Stimulated activated CD4-positive, alpha-beta T cell treated with anti-CD3 and anti-CD28 coated beads, Interleukin-12 subunit alpha, Interleukin-12 subunit beta, amount 100 ng/mL, for 4 hours (primary cell): ENCODE measurements around the gene TMEM39B.
"Not testable (repeated sequence)": the region's sequence is repeated elsewhere in the genome, so short reads cannot be mapped to it uniquely, and the experiment has no call there.

ENCODE experiments used
- DNase-seq: peaks from one replicate; pipeline ENCODE4 v3.0.0-alpha.2; 2020

The TMEM39B gene

DNA sequence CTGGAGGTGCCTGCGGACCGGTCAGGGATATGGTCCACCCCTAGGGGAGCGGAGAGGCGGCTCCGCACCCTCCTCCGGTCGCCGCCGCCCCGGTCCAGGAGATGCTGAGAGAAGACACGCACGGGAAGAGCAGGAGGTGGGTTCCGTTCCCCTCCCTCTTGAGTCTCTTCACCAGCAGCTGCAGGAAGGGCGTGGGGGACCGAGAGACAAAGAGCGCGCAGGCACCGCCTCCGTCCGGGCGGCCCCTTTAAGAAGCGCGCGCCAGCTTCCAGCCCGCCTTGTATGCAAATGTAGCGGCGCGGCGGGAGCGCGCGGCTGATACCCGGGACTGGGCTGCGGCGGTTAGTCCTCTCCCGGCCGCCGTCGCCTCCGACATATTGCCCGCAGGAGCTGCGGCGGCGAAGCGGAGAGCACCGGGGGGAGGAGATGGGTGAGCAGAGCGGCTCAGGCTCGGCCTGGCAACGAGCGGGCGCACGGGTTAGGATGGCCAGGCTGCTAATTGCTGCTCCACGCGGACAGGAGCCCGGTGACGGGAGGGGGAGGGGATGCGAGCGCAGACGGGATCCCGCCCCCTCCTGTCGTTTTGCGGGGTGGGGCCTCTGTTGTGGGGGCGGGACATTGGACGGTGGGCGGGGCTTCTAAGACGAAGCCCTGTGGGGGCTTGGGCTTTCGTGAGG lies at the start of gene TMEM39B:
Gene TMEM39B (plus strand): TSS at position 318 of the 677 bp plus-strand sequence. CDS start 109 bp downstream, at position 427.
- DNase-seq = peak; percentile 88

DNA sequence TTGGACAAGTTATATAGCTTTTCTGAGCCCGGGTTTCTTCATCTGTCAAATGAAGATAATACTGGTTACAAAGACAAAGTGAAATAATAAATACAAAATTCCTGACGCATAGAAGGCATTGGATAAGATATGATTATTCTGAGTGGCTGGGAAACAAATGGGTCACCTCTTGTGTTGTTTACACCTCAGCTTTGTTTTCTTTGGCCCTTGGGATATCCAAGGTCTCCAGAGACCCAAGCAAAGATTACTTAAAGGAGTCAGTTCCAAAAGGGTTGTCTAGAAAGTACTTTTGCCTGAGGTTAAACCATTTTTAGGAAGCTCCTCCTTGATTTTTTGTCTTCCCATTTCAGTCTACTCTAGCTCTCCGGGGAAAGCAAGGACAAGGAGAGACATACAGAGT lies 49.4 kb upstream of the TMEM39B start:
- DNase-seq = no peak

DNA sequence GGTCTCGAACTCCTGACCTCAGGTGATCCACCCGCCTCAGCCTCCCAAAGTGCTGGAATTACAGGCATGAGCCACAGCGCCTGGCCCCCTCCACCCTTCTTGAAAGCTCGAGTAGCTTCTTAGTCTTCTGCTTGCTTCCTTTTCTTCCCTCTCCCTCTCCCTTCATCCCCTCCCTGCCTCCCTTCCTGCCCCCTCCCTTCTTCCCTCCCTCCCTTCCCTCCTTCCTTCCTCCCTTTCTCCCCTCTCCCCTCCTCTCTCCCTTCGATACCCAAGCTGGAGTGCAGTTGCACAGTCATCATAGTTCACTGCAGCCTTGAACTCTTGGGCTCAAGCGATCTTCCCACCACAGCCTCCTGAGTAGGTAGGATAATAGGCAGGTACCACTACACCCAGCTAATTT lies 47.2 kb upstream of the TMEM39B start:
- no peak for DNase-seq

DNA sequence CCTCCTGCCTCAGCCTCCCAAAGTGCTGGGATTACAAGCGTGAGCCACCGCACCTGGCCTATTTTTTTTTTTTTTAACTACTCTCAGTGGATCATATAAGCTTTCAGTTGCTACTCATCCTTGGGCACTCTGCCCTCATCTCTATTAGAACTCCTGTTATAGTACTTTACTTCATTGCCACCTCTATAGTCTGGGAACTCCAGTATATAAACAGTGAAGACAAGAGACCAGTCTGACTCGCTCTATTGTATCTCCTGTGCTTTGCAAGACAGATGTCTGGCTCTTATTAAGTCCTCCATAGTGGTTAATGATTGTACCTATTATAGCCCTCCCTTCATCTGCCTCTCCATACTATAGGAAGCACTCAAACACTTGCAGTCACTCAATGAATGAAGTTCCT lies 44.0 kb upstream of the TMEM39B start:
- no peak for DNase-seq

DNA sequence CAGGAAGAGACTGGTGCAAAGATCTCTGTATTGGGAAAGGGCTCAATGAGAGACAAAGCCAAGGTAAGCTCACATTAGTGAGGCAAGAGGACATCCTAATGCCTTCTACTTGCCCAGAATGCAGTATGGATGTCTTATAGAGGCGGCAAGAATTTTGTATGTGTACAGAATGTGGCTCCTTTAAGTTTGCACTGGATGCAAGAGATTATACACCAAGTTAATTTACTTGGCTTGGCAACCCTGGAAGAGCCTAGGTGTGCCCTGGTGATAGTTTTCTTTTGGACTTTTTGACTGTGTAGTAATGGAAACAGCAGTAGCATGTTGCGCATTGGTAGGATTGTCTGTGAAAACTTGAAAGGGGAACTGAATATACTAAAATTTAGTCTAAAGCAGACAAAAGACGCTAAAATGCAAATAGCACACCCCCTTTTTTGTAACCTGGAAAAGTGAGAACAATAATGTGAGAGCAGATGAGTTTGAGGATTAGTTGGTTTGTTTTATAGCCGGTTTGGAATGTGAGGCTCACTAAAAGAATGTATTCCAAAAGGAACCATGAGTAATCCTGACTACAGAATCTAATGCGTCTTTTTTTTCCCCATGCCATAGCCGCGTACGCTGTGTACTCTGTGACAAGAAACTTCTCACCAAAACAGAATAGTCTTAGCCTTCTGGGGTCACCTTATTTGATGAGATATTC lies 41.0 kb upstream of the TMEM39B start:
- DNase-seq = no peak

DNA sequence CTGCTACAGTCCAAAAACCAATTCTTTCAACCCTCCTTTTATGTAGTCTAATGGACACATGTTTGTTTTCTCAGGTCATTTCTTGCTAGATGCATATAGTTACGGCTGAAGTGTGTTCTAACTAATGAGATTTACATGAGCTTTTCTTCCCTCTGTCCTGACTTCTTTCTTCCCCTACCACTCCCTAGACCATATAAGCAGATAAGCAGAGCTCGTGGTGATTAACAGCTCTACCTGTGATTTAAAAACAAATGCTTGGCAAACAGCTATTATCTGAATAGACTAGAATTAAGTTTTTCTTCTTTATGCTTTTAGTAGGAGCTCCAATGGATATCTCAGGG lies 40.5 kb upstream of the TMEM39B start:
- no peak for DNase-seq

DNA sequence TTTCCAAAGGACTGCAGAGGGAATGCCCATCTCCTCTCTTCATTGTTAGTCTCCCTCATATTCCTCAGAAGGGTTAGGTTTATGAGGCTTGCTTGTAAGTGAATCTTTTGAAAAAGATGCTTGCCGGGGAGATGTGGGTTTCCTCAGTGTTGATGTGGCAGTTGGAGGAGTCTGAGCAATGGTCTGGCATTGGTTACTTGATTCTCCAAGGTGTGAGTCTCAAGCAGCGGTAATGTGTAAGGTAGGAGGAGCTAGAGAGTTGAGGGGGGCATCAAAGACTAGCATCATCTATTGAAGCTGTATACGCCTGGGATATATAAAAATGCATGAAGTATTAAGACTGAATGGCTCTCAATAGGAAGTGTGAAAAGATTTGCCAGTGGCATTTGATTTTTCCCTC lies 37.6 kb upstream of the TMEM39B start:
- DNase-seq = no peak

DNA sequence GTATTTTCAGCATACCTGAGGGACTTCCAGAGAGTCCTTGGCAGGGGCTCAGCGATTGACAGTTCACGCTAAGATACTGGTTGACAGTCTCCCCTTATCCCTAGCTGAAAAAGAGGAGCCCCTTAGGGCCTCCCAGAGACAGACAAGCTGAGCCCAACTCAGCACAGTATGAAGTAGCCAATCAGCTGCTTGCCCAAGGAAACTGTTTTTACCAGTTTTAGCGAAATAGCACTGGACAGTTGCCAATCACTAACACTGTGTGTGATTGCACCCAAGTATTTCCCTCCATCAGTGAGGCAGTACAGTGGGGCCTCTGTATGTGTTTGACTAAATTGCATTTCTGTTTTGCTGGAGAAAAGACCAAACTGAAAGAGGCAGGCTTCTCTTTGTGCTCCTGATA lies 32.0 kb upstream of the TMEM39B start:
- DNase-seq = no peak

DNA sequence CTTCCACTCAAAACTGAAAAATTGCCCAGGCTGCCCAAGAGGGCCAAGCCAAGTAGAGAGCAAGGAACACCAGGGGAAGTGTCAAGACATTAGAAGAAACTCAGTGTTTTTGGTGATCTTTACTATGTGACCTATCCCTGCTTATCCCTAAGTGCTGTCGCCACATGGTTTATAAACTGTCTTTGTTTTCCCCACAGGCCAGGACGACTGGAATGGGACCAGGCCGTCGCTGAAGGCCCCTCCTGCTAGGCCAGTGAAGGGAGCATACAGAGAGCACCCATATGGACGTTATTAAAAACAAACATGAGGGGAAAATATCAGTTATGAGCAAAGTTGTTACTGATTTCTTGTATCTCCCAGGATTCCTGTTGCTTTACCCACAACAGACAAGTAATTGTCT lies 30.4 kb upstream of the TMEM39B start:
- no peak for DNase-seq

DNA sequence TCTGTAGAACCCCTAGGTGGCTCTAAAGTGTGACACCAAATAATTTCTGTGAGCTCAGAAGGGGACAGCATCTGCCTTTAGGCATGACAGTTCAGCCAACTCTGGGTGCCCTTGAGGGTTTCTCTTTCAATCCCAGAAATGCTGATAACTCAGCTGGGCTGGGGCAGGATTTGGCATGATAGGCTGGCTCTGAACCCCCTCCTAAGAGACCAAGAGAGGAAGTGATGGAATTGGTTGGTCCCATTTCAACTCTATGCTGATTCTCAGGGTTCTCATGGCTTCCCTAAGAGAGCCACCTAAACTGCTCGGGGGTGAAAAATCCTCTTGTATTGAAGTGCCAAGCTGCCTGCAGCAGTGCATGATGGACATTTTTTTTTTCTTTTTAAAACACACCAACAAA lies 28.5 kb upstream of the TMEM39B start:
- no peak for DNase-seq

DNA sequence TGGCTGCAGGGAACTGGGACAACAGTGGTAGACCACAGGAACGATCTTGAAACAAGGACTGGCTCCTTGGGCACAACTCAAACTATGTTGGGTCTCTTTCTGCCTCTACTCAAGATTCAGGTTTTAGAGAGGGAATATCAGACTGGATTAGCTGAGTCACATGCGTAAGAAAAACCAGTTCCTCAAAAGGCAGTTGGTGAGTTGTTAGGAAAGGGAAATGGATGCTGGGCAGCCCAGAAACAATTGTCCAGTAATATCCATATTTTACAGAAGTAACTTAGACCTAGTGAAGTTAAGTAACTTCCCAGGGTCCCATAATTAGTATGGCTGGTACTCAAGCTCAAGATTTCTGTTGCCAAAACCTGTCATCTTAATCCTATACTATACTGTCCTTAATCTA lies 27.0 kb upstream of the TMEM39B start:
- no peak for DNase-seq

DNA sequence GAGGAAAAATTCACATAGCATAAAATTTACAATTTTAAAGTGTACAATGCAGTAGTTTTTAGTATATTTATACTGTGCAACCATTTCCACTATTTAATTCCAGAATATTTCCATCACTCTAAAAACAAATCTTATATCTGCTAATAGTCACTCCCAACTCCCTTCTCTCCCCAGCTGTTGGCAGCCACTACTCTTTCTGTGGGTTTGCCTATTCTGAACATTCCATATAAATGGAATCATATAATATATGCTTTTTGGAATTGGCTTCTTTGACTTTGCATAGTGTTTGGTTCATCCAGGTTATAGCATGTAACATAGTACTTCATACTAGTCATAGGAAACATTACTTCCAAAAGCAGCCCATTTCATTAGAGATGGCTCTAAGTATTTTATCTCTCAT lies 25.0 kb upstream of the TMEM39B start:
- DNase-seq = no peak

DNA sequence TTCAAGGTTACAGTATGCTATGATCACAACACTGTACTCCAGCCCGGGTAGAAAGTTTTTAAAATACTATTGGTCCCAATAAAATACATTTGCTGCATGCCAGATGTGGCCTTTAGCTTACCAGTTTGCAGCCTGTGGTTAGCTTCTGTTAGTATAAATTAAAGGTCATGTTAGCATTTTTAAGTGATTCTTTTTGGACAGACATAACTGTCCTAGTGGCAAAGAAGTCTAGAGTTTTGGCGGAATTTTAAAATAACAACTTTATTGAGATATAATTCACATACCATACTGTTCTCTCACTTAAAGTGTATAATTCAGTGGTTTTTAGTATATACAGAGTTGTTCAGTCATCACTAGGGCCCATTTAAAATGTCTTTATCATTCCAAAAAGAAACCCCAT lies 24.3 kb upstream of the TMEM39B start:
- DNase-seq = no peak

DNA sequence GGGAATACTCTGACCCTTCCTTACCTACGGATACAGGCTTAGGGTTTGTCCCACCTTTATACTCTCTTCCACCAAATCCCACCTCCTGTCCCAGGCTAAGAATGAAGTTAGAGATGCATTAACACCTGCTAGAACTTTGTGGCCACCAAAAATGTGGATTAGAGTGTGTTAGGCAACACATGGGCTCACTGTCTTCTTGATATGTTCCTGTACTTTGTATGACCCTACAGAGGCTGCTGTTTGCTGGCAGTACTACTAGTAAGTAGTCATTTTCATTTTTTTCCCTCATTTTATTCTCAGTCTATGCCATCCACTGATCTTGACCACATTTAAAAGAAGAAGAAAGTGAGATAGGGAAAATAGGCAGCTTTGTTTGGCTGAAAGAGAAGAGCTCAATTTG lies 21.0 kb upstream of the TMEM39B start:
- DNase-seq = no peak

DNA sequence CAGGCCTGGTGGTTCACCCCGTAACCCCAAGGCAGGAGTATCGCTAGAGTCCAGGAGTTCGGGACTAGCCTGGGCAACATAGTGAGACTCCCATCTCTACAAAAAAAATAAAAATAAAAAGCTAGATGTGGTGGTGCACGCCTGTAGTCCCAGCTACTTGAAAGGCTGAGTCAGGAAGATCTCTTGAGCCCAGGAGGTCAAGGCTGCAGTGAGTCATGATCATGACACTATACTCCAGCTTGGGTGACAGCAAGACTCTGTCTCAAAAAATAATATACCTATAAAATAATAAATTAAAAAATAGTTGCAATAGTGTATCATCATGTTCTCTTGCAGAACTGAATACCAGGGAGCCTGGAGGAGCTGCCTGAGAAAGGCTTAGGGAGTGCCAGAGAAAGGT lies 19.9 kb upstream of the TMEM39B start:
- no peak for DNase-seq

DNA sequence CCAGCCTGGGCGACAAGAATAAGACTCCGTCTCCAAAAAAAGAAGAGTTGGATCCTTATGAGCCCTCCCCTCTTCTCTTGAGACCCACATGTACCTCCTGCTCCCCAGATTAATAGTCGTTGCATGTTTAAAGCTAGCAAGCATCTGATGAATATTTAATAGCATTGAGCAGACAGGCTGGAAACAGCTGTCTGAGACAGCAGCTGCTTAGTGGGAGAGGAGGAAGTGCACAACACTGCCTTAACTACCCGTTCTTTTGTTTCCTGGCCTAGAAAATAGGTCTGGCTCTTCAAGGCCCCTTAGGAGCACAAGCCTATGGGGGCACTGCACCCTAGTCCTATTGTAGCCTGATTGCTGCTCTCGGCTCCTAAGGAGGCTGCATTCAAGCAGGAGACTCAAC lies 17.3 kb upstream of the TMEM39B start:
- DNase-seq = no peak

DNA sequence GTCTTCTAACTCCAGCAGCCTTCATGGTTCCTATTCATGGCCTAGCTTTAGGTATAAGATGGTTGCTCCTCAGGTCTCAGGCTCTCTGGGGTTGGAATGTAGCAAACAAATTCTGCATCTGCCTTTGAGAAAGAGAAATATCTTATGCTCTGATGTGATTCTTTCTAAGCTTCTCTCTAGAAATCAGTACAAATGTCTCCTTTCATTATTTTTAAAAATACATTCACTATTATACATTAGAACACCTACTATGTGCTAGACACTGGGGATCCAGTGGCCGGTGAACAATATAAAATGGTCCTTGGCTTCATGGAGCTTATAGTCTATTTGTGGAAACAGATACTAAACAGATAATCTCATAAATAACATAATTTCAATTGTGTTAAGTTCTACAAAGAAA lies 16.1 kb upstream of the TMEM39B start:
- DNase-seq = no peak

DNA sequence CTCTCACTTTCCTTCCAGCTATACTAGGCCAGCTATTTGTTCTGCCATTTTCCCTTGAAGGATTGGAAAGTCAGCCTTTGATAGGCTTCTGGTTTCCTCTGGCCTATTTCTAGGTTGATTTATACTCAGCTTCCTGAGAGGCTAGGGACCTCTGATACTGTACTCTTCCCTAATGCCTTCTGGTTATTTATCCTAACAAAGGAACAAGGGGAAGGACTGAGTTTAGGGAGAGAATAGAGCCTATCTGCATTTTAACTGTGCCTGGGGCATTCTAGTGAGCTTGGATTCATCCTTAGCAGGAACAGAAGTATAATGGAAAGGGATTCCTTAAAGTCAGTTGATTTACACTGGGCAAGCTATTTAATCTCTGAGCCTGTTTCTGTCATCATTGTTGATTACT lies 11.8 kb upstream of the TMEM39B start:
- no peak for DNase-seq

DNA sequence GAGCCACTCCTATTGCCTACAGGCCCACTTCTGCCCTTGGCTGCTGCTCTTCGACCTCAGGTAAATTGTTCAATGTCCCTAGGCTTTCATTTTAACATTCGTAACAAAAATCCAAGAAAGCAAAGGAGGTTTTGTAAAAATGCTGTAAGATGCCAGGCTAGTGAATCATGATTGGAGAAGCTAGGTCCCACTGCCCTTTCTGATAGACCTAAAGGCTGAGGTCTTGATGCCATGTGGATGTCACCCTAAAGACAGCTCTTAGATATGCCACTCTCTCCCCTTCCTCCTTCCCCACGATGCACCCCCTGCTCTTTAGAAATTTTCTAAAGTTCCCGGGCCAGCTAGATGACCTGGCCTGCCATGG lies 9.9 kb upstream of the TMEM39B start:
- DNase-seq = no peak

DNA sequence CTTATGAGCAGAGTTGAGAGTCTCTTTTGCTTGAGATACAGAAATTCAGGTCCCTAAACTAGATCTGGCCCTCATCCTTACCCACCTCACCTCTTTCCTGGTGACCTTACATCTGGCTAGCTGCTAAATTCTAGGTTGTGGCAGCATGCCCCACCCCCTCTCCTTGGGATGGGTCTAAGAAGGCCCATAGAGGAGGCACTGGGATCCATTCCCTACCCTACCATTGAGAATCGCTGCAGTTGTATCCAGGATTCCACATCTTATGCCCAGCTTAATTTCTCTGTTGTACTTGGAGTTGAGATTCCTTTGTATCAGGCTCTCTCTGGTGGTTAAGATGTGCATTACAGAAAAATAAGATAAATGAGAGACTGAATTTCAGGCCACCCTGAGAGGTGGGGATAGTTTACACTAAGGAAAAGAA lies 9.5 kb upstream of the TMEM39B start:
- DNase-seq = no peak

DNA sequence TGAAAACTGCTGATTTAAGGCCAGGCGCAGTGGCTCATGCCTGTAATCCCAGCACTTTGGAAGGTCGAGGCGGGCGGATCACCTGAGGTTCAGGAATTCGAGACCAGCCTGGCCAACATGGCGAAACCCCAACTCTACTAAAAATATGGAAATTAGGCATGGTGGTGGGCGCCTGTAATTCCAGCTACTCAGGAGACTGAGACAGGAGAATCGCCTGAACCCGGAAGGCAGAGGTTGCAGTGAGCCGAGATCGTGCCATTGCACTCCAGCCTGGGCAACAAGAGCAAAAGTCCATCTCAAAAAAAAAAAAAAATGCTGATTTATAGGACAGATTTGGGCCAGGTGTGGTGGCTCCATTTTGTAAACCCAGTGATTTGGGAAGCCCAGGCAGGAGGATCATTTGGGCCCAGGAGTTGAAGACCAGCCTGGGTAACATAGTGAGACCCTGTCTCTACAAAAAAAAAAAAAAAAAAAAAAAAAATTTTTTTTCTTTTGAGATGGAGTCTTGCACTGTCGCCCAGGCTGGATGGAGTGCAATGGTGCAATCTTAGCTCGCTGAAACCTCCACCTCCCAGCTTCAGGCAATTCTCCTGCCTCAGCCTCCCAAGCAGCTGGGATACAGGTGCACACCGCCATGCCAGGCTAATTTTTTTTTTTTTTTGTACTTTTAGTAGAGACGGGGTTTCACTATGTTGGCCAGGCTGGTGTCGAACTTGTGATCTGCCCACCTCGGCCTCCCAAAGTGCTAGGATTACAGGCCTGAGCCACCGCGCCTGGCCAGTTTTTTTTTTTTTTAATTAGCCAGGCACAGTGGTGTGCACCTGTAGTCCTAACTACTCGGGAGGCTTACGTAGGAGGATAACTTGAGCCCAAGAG lies 6.9 kb upstream of the TMEM39B start:
- DNase-seq = not testable (repeated sequence)

DNA sequence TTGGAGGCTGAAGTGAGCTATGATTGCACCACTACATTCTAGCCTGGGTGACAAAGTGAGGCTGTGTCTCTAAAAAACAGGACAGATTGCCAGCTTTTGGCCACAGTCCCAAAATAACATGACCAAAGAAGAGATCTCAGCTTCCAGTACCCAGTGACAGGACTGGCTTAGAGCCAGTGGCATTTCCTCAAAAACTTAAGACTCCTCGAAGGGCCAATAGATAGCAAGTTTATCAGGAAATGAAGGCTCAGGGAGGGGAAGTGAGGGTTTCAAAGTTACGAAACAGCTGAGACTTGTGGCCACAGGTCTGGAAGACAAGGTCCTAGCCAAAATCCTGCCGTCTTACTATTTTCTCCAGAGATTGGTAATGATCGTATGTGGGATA lies 6.3 kb upstream of the TMEM39B start:
- DNase-seq = no peak

DNA sequence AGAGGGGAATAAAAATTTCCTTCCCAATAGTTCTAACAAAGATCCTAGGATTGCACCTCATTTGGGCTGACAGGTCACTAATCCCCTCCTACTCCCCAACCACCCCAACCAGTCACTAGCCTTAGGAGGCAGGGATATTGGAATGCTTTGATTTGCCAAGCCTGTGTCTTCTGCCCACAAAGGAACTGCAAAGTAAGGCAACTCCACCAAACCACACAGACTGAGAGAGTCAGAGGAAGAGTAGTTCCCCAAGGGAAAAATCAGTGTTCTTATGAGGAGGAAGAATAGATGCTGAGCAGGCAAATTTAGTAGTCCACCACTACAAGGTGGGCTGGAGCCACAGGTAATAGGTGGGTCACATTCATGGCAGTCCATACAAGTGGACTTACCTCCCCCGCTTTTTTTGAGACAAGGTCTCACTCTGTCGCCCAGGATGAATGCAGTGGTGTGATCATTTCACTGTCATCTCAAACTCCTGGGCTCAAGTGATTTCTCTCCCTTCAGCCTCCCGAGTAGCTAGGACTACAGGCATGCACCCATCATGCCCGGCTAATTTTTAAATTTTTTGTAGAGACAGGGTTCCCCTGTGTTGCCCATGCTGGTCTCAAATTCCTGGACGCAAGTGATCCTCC lies 3.7 kb upstream of the TMEM39B start:
- DNase-seq = no peak
